Measurements from ENCODE around the gene EIF6.

EIF6 gene

GRCh38 chr20:35312318-35312717, 27.7 kb upstream of the EIF6 start:
- DNase-seq (ENCODE audit: low read depth) = peak; percentile 87

- DNase-seq (ENCODE audit: low read depth) = no peak
These were observed 27.2 kb upstream of the EIF6 start for GRCh38 chr20:35311822-35312221.

- DNase-seq (ENCODE audit: low read depth) = no peak
These were observed 26.8 kb upstream of the EIF6 start for GRCh38 chr20:35311409-35311808.

GRCh38 chr20:35307666-35308653, 23.4 kb upstream of the EIF6 start:
- DNase-seq (ENCODE audit: low read depth) = peak; percentile 96

GRCh38 chr20:35306931-35307517, 22.5 kb upstream of the EIF6 start:
- DNase-seq (ENCODE audit: low read depth) = no peak

GRCh38 chr20:35305682-35306556, 21.3 kb upstream of the EIF6 start:
- DNase-seq (ENCODE audit: low read depth) = peak; percentile 99

GRCh38 chr20:35304956-35305355, 20.4 kb upstream of the EIF6 start:
- no peak for DNase-seq (ENCODE audit: low read depth)

- DNase-seq (ENCODE audit: low read depth) = peak; percentile 52
These were observed 19.3 kb upstream of the EIF6 start for GRCh38 chr20:35303735-35304491.

GRCh38 chr20:35303382-35303734, 18.8 kb upstream of the EIF6 start:
- DNase-seq (ENCODE audit: low read depth) = no peak

- DNase-seq (ENCODE audit: low read depth) = no peak
These were observed 18.1 kb upstream of the EIF6 start for GRCh38 chr20:35302421-35303335.

GRCh38 chr20:35301426-35301825, 16.9 kb upstream of the EIF6 start:
- DNase-seq (ENCODE audit: low read depth) = no peak

- no peak for DNase-seq (ENCODE audit: low read depth)
These were observed 16.1 kb upstream of the EIF6 start for GRCh38 chr20:35300469-35301262.

- no peak for DNase-seq (ENCODE audit: low read depth)
These were observed 15.2 kb upstream of the EIF6 start for GRCh38 chr20:35299780-35300179.

- no peak for DNase-seq (ENCODE audit: low read depth)
These were observed 13.7 kb upstream of the EIF6 start for GRCh38 chr20:35298264-35298663.

GRCh38 chr20:35297740-35298139, 13.2 kb upstream of the EIF6 start:
- no peak for DNase-seq (ENCODE audit: low read depth)

GRCh38 chr20:35297155-35297554, 12.6 kb upstream of the EIF6 start:
- DNase-seq (ENCODE audit: low read depth) = no peak

GRCh38 chr20:35296101-35296554, 11.6 kb upstream of the EIF6 start:
- no peak for DNase-seq (ENCODE audit: low read depth)

- no peak for DNase-seq (ENCODE audit: low read depth)
These were observed 11.1 kb upstream of the EIF6 start for GRCh38 chr20:35295674-35296073.

- no peak for DNase-seq (ENCODE audit: low read depth)
These were observed 10.5 kb upstream of the EIF6 start for GRCh38 chr20:35295058-35295457.

- DNase-seq (ENCODE audit: low read depth) = no peak
These were observed 9.7 kb upstream of the EIF6 start for GRCh38 chr20:35294293-35294685.
